SIG-M5 treated with dmso at 0.1 percent for 504 hours (cell line): Measurements from ENCODE around the gene TEX38.
A peak's percentile ranks its signal among the peaks of the same experiment; 100 is the strongest.
"Not testable (repeated sequence)": the region's sequence is repeated elsewhere in the genome, so short reads cannot be mapped to it uniquely, and the experiment has no call there.

Experiments
- DNase-seq: peaks from one replicate; lab custom pipeline; 2025; ENCODE audit not compliant: unreplicated experiment; lab: John Stamatoyannopoulos, UW

TEX38 gene

DNA sequence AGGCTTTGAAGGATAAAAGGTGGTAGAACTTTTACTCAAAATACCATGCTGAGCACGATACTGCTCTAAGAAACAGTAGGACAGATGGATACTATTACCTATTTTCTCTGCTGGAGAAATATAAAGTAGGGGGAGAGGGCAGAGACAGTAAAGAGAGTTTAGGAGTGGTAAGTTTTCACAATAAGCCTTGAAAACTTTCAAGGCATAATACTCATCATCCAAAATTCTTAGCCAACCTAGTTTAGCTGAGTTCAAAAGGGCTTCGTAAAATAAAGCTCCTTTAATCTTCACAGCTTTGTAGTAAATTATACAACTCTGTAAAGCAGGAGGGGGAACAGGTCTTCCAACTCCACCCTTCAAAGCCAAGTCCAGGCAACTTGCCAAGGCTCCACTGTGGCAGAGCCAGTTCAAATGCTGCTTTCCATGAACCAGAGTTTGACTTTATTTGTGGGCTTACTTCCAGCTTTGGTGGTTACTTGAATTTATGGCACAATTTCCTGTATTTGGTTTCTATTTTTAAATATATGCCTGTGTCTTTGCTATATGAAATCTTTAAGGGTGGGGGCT, 15.5 kb downstream of the TEX38 start:
- peak; percentile 9 for DNase-seq

DNA sequence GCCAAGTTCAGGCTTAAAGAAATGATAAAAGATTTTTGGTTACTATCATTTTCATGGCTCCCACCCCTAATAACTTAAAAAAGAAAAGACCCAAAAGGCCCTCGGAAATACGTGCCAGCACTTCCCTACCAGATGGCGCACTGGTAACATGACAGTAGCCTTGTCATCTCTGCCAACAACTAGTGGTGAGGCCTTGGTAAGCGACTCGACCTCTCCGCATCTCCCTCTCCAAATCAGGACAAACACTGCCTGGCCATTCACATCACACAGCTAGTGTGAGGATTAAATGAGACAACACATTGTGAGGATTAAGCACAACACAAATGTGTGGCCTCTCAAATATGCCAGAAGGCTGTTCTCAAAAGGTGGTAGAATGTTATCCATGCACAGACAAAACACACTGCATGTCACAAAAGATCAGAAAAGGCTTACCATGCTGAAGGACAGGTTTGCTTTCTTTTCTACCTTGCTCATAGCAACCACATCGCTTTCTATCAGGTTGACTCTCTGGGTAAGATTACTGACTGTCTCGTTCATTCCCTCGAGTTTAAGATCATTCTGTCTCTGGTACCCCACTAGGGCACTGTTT, 16.4 kb downstream of the TEX38 start:
- DNase-seq: no peak

DNA sequence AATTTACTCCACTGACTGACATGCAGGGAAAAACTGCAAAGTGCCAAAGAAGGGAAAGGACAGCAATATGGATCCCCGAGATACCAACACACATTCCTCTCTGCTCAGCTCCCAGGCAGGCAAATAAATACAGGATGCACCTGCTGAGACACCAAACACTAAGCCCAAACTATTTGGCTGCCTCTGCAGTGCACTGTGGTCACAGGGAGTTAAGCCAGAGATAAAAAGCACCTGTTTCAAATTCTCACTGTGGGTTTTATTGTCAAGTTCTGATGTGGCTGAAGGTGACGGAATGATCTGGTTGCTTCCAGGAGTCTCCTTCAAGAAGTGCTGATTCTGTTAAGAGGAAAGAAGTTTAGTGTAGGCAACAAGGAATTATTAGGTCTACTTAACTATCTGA, 17.7 kb downstream of the TEX38 start:
- no peak for DNase-seq

DNA sequence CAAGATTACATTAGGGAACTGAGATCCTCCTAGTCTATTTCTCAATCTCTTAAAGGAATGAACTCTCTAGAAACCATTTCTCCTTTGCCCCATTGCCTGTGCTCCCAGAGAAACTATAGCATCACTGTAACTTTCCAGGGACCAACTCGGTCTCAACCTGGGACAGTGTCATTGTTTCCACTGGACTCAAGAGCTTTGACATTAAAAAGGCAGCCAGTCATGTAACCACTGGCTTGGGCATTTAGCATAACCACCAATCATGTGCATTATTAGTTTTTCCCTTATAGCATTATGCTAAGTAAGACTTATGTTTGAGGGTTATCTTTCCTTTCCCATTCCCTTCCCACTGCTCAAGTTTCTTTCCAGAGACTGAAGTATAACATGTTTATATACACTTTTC, 18.2 kb downstream of the TEX38 start:
- DNase-seq: no peak

DNA sequence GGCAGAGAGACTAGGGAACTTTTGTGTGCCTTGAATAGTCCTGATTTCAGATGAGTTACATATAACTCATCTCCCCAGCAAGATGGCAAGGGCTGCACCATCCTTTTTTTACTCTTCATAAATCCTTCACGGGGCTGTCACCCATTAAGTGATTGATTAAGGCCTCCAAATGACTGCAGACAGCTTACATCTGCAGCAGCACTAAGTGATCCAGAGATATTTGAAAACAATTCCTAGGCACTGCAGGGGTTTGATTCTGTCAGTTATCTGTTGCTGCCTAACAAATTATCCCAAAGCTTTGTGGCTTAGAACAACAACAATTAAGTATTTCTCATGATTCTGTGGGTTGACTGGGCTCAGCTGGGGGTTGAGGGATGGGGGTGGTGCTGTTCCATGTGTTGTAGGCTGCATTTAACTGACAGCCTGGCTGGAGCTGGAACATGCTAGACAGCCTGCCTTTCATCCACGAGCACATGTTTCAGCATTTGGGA, 19.3 kb downstream of the TEX38 start:
- no peak for DNase-seq

DNA sequence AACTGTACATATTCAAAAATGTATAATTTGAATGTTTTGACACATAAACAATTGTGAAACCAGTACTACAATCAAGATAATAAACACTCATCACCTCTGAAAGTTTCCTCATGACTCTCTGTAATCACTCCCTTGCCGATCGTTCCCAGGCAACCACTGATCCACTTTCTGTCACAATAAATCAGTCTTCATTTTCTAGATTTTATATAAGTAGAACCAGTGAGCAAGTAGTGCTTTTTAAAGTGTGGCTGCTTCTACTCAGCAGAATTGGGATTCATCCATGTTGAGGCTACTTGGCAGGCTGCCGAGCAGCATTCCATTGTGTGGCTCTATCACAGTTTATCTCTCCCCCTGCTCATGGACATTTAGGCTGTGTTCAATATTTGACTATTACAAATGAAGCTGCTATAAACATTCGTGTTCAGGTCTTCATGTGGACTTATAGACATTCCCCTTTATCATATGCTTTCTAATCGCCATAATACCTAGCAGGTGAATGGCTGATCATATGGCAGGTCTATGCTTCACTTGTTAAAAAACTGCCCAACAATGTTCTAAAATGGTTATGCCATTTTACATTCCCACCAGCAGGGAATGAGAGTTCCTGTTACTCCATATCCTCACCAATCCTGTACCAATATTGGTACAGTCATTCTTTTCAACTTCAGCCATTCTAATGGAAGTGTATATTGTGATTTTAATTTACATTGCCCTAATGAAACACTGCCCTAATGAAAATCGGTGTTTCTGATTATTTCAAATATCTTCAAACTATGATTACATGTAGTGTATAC, 20.5 kb downstream of the TEX38 start:
- no peak for DNase-seq

DNA sequence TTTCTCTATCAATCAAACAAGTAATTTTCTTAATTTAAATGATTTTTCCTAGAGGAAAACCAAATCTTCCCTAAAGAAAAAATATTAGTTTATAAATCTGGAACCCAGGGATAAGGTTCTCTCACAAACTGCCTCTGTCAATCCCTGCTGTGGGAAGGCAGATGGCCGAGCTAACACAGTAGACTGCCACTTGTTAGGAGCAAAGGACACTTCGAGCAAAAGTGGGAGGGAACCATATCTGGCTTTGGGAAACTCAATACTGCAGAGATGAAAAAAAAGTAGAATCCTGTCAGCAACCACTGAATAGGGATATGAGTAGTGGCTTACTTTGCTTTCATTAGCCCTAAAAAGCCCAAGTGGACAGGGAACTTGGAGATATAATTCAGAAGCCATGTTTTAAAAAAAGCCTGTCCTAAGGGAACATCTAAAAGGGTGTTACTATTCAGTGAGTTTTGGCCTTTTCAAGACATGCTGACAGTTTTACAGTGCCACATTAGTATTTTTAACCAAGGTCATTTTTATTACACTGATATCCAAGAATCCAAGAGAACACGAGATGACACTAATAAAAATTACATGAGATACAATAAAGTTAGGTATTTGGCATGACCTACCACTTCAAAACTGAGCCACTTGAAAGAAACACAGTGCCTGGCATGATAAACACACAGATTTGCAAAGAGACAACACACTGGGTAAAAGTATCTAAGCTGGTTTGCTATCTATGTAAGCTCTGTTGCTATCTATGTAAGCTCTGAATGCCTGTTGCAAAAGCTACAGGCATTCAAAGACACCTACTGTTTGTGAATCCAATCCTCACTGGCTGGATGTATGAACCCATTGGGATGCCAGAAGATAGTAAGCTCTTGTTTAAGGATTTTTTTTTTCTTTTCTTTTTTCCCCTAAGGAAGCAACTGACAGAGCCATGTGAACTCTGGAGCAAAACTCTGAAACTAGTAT, 21.4 kb downstream of the TEX38 start:
- no peak for DNase-seq

DNA sequence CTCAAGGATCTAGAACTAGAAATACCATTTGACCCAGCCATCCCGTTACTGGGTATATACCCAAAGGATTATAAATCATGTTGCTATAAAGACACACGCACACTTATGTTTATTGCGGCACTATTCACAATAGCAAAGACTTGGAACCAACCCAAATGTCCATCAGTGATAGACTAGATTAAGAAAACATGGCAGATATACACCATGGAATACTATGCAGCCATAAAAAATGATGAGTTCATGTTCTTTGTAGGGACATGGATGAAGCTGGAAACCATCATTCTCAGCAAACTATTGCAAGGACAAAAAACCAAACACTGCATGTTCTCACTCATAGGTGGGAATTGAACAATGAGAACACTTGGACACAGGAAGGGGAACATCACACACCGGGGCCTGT, 23.0 kb downstream of the TEX38 start:
- not testable (repeated sequence) for DNase-seq

DNA sequence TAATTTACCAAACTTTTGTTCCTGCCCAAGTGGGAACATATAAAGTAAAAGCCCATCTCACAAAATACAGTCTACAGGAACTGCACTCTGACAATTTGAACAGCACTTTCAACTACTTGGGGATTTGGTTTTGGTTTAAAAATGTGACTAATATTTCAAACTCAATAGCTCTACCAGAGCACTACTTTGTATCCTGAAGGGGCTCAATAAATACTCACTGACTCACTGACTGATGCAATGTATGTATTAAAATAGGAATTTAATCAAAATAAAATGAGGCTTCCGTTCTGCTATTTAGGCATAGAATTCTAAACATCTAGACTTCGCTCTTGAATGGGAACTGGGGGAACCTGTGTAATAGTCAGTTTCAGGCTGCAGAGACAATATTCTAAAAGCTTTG, 25.4 kb downstream of the TEX38 start:
- no peak for DNase-seq

DNA sequence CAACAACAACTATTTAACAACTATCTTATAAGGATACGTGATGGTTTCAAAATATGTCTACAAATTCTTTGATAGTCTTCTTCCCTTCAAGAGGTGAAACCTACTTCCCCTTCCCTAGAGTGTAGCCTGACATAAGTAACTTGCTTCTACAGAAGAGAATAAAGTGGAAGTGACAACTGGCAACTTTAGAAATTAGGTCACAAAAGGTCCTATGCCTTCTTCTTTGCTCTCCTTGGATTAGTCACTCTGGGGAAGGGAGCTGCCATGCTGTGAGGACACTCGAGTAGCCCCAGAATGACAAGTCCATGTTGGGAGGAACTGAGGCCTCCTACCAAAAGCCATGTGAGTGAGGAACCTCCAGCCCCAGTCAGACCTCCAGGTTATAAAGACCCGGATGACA, 28.0 kb downstream of the TEX38 start:
- DNase-seq: peak; percentile 81

DNA sequence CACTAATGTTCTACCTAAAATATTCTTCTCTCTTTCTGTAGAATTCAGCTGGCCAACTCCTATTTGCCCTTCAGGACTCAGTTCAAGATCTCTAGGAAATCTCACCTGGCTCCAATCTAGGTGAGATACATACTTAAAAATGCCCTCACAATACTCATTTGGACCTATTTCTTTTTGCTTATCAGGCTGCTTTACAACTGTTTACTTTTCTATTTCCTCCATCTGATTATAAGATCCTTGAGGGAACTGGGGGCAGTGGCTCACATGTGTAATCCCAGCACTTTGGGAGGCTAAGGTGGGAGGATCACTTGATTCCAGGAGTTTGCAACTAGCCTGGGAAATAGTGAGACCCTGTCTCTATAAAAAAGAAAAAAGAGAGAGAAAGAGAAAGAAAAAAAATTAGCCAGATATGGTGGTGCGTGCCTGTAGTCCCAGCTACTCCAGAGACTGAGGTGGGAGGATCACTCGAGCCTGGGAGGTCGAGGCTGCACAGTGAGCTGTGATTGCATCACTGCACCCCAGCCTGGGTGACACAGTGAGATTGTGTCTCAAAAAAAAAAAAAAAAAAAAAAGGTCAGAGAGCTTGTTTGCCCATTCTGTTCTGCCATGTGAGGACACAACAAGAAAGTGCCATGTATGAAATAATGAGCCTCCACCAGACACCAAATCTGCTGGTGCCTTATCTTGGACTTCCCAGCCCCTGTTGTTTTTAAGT, 32.4 kb downstream of the TEX38 start:
- DNase-seq: no peak

DNA sequence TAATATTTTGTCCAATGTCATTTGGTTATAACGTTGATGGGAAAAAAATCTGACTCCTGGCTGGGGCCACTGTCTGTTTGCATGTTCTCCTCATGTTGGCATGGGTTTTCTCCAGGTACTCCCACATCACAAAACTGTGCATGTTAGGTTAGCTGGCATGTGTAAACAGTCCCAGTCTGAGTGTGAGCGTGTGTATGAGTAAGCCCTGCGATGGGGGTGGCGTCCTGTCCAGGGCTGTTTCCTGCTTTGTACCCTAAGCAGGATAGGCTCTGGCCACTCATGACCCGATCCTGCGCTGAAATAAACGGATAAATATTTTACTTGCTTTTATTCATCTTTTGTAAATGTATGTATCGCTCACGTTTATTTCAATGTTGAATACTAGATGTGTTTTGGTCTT, 33.8 kb downstream of the TEX38 start:
- no peak for DNase-seq

DNA sequence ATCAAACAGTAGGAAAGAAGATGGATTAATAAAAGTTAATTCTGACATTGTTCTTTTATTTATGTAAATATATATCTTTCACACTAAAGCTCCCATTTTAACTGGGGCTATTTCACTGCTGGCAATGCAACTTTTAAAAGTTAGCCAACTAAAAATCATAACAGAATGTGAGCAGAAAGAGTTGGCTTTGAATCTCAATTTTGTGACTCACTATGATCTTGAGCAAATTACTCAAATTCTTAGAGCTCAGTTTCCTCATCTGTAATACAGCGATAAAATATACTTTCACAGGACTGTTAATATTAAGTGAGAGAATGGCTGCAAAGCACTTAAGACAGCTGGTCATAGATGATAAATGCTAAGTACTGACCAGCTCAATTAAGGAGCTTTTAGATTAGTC, 36.5 kb downstream of the TEX38 start:
- DNase-seq: no peak

DNA sequence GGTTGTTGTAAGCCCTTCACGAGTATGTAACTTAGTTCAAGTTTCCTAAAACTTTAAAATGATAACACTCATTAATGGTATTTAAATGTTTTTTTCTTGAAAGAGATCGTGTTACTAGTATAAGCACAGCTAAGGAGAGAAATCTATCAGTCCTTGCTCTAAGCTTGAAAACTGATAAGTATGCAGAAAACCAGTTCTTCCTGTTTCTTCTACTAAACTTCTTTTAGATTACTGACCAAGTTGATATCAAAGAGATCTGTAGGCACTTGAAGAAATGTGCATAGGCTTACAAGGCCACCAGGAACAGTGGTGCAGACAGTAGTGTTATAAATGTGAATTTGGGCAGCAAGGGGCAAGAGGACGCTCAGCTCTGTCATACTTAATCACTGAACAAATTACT, 43.3 kb downstream of the TEX38 start:
- no peak for DNase-seq

DNA sequence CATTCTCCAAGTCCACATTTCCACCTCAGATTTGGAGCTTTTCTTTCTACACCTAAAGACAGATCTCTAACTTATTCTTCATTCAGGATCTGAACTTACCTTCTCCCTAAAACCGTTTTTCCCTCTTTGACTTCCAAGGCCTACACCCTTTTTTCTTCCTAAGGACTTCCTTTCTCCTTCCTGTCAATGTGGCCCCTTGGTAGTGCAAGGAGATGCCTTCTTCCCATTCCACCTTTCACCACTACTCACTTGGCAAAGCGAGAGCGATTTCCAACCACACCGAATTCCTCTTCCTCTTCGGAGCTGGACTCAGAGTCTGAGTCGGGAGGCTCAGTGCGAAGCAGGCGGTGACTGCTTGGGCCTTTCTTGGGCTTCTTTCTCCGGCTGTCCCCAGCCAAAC, 46.0 kb downstream of the TEX38 start:
- no peak for DNase-seq

DNA sequence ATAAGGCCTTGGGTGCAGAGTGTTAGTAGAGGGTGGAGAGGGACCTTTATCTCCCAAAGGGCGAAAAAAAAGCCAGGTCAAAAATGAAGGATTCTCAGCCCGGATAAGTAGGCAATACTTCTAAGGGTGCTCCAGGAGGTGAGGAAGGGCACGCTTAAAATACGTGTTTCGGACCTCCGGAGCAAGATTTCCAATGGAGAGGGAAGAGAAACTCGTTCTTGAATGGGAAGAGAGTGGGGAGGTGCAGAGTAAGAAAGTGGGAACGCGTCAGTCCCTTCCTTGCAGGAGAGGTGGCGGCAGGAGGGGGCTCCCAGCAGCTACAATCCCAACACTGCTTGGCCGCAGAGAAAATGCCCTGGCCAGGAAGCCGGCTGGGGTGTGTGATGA, 46.7 kb downstream of the TEX38 start:
- no peak for DNase-seq

DNA sequence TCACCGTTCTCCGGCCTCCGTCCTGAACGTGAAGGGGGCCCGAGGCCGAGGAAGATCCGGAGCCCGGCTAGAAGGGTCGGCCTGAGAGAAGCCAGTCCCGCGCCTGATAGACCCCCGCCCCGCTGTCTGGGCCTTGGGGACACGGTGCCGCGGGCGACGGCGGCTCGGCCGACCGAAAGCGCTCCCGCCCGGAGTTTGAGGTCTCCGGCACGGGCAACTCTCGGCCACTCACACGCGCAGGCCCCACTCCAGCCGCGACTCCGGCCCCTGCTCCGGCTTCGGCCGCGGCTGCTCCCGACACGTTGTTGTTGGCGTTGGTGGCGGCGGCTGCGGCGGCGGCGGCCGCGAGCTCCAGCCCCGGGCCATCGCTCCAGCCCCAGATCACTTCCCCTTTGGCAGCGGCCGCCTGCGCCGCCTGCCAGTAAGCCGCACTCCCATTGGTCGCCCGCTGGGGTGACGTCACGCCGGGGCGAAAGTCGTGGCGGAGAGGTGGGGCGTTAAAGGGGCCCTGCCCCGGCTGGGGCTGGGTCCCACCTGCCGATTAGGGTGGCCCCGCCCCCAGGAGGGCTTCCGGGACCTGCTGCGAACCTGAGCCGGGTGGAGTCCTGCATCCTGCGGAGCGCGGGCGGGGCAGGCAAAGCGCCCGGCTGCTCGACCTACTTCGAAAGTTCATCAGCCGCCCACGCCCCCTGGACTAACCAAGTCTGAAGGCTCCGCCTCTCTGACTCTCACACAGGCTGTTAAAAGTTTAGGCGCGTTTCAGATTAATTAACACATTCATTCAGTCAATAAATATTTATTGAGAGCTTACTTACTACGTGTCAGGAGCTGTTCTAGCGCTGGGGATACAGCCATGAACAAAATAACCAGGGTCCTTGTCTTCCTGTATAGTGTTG, 47.3 kb downstream of the TEX38 start, which contains the start of gene EFCAB14:
Gene EFCAB14 (minus strand): TSS at position 388 of the 896 bp plus-strand sequence. CDS start 1,027 bp downstream, outside the sequence.
- DNase-seq: peak; percentile 88

DNA sequence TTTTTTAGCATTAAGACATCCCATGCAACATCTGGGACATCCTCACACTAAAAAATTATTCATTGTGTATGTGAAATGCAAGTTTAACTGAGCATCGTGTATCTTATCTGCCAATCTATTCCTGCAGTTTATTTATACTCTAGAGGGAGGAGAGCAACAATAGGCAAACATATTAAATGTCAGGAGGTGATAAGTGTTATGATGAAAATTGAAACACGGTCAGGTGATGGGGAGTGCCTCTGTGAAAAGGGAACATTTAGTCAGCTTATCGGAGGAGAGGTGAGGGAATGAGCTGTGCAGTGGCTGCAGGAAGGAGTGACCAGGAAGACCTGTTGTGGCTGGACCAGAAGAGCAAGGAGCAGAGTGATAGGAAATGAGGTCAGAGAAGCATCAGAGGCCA, 48.0 kb downstream of the TEX38 start:
- DNase-seq: no peak

DNA sequence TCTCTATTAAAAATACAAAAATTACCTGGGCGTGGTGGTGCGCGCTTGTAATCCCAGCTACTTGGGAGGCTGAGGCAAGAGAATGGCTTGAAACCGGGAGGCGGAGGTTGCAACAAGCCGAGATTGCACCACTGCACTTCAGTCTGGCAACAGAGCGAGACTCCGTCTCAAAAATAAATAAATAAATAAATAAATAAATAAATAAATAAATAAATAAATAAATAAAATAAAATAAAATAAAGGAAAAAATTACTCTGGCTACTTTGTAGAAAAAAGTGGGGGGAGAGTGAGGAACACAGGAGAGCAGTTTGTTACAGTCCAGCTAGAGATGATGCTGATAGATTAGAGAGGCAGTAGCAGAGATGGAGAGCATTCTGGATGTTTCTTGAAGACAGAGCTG, 48.7 kb downstream of the TEX38 start:
- not testable (repeated sequence) for DNase-seq
